HG02981 (cell line): ENCODE results near the gene DOCK10.

ENCODE experiments used
- ATAC-seq: cut with Tn5 transposase; IDR thresholded peaks from one replicate; pipeline ENCODE4 v1.9.1; 2021; ENCODE audit warnings: mild to moderate bottlenecking, moderate library complexity; ENCODE audit not compliant: unreplicated experiment

The DOCK10 gene

DNA sequence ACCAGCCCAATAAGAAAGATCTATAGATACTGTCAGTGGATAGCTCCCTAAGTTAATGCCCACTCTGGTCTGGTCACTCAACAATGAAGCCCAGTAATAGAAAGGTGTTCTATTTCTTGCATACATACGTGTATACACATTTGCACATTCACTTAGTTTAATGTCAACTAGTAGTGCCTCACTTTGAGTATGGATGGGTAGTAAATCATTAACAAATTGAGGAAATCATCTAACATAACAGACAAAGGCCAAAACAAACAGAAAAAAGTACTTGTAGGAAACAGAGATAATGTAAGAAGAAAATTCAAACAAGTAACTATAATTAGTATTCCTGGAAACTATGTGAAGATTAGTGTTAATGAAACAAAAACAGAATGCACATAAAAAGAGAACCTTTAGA is 312.8 kb downstream of the DOCK10 start:
- no peak for ATAC-seq

DNA sequence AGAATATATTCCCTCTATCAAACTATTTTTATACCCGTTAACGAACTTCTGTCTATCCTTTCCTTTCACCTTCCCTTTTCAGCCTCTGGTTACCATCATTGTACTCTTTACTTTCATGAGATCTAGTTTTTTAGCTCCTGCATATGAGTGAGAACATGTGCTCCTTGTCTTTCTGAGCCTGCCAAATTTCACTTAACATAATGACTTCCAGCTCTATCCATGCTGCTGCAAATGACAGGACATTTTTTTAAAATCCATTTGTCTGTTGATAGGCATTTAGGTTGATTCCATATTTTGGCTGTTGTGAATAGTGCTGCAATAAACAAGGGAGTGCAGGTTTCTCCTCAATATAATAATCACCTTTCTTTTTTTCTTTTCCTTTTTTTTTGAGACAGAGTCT is 317.9 kb downstream of the DOCK10 start:
- no peak for ATAC-seq

DNA sequence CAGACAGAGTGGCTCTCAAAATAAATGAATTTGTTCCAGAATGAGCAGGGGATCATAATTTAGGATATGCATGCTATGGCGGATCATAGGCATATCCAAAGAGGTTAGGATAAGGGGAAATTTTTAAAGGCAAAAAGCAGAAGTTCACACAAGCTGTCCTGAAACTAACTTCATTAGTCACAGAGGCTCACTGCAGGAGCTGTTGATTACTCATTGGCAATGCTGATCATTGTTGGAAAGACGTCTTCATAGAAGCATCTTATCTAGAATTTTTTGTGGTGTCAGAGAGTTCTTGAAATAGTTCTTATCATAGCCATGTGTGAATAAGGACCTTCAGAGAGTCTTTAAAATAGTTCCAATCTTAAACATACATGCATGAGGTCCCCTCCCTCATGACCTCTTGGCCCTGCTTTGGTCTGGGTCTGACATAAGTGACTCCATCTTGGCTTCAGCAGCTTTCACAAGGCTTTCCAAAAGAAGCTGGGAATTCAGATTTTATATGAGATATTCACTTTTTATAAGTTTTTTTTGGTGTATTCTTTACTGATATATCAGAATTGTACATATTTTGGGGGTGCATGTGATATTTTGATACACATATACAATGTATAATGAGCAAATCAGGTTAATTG is 318.6 kb downstream of the DOCK10 start:
- ATAC-seq: peak; percentile 55

DNA sequence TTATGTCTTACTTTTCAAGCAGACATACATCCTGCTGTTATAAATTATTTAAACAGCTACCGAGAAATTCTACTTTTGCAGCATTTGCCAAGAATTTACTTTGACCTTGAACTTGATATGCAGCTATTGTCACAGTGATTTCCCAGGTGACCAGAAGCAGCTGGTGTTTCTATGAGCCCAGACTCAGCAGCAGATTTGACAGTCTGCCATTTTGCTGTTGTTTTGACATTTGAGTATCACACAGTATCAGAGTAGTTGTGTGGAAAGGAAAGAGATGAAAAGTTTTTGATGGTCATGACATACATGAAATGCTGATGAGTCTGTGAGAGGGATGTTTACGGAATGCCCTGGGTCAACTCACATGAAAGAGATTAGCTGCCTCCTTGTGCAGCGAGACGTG is 319.5 kb downstream of the DOCK10 start:
- no peak for ATAC-seq

DNA sequence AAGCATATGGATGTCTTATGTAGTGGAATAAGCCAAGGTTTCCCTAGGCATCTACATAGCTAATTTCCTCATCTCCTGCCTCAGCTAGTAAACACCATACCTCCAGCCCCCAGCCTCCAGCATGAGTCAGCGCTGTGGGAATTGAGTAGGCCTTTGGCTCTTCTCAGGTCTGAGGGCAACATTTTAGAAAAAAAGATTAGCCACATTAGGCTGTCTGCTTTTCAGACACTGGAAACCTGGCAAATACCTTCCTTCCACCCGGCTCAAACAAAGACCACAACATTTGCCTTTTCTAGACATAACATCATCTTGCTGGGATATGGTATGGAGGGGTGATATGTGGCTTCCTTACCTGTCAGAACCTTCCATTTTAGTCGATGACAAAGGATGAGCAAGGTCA is 320.0 kb downstream of the DOCK10 start:
- ATAC-seq: no peak

DNA sequence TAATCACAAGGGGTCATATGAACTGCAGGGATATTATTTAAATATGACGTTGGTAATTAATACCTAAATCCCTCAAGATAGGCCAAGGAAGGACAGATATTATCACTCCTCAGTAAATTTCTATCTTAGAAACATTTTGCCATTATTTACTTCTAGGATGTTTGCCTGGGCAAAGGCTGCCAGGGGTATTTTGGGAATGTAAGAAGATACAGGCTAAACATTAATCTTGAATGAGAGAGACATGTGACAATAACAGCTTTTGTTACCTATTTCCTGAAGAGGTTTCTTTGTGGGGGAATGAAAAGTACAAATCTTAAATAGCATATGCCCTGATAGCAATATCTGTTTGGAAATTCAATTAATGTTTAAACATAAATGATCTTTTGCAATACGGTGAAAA is 325.3 kb downstream of the DOCK10 start:
- no peak for ATAC-seq

DNA sequence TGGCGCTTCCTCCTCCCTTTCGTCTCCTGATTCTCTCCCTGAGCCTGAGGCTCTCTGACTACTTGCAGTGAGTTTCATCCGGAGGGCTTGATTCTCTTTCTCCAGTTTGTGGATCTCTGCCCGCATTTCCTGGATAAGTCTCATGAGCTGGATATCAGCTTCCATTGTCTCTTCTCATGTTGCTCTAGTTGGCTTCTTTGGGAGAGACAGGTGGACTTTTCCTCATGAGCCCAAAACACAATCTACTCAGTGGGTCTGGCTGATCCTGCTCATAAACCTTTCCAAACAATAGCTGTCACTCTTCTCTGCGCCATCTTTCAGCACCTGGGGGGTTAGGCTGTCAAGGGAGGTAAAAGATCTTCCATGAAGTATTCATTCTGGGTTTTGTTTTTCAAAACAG is 326.1 kb downstream of the DOCK10 start, which contains the start of gene CCDC195:
Gene CCDC195 (minus strand): TSS at position 165 of the 400 bp plus-strand sequence. CDS start 0 bp downstream, at position 165.
- no peak for ATAC-seq
